Stimulated activated memory B cell treated with anti-CD40 and anti-IgM and Interleukin-4, amounts not matched to agents 10 μg/mL and 1 μg/mL and 100 μg/mL, for 72 hours (primary cell): ENCODE measurements around the gene SAMMSON.

Experiments
- ATAC-seq: fragments of 150-1000 bp; cut with Tn5 transposase; 2 replicates; pipeline ENCODE4 v1.10.0; 2021
- H3K27ac Mint-ChIP-seq: one replicate; pipeline ENCODE4 v1.8.0; 2022; ENCODE audit warnings: mild to moderate bottlenecking, mixed read lengths
- H3K27me3 Mint-ChIP-seq: one replicate; pipeline ENCODE4 v1.8.0; 2022; ENCODE audit warnings: mixed read lengths
- H3K36me3 Mint-ChIP-seq: one replicate; pipeline ENCODE4 v1.8.0; 2022; ENCODE audit warnings: mixed read lengths
- H3K4me1 Mint-ChIP-seq: one replicate; pipeline ENCODE4 v1.8.0; 2022; ENCODE audit warnings: mixed read lengths
- H3K4me3 Mint-ChIP-seq: one replicate; pipeline ENCODE4 v1.8.0; 2022; ENCODE audit warnings: mild to moderate bottlenecking, moderate library complexity, mixed read lengths
- H3K9me3 Mint-ChIP-seq: one replicate; pipeline ENCODE4 v1.8.0; 2022; ENCODE audit warnings: mixed read lengths

Gene SAMMSON

GRCh38 chr3:69999140-70000027, at the start of gene SAMMSON:
Gene SAMMSON (plus strand): TSS chr3:69999733.
- no peaks in the 10 kb centered on the region for H3K36me3 Mint-ChIP-seq
- H3K9me3 Mint-ChIP-seq = no peaks in the 10 kb centered on the region
- no peak within 1 kb of the TSS for H3K27ac Mint-ChIP-seq
- no peak within 1 kb of the TSS for H3K4me3 Mint-ChIP-seq
- no peaks in the 10 kb centered on the region for H3K4me1 Mint-ChIP-seq
- no peak for ATAC-seq
- H3K27me3 Mint-ChIP-seq = no peaks in the 10 kb centered on the region

GRCh38 chr3:69951616-69952015, 47.9 kb upstream of the SAMMSON start:
- H3K9me3 Mint-ChIP-seq = no peaks in the 10 kb centered on the region
- no peaks in the 10 kb centered on the region for H3K36me3 Mint-ChIP-seq
- H3K4me3 Mint-ChIP-seq = no peak overlapping the region
- no peak for ATAC-seq
- H3K27me3 Mint-ChIP-seq = no peaks in the 10 kb centered on the region
- H3K27ac Mint-ChIP-seq = no peak overlapping the region
- H3K4me1 Mint-ChIP-seq = no peaks in the 10 kb centered on the region

GRCh38 chr3:69959581-69959980, 40.0 kb upstream of the SAMMSON start:
- Mint-ChIP-seq H3K9me3 (no peaks in the 10 kb centered on the region), H3K4me1 (no peaks in the 10 kb centered on the region), H3K4me3 (no peak overlapping the region), H3K27ac (no peak overlapping the region), H3K27me3 (no peaks in the 10 kb centered on the region), H3K36me3 (no peaks in the 10 kb centered on the region)
- ATAC-seq = no peak

GRCh38 chr3:69961706-69962439, 37.7 kb upstream of the SAMMSON start:
- H3K36me3 Mint-ChIP-seq = no peaks in the 10 kb centered on the region
- ATAC-seq = no peak
- H3K27me3 Mint-ChIP-seq = no peaks in the 10 kb centered on the region

GRCh38 chr3:69963643-69964042, 35.9 kb upstream of the SAMMSON start:
- Mint-ChIP-seq H3K9me3 (no peaks in the 10 kb centered on the region), H3K27me3 (no peaks in the 10 kb centered on the region), H3K36me3 (no peaks in the 10 kb centered on the region), H3K27ac (no peak overlapping the region), H3K4me1 (no peaks in the 10 kb centered on the region), H3K4me3 (no peak overlapping the region)
- no peak for ATAC-seq

More at GRCh38 chr3:69961706-69962439, 37.7 kb upstream of the SAMMSON start:
- Mint-ChIP-seq H3K4me3 (no peak overlapping the region), H3K9me3 (no peaks in the 10 kb centered on the region), H3K4me1 (no peaks in the 10 kb centered on the region), H3K27ac (no peak overlapping the region)

- no peaks in the 10 kb centered on the region for H3K4me1 Mint-ChIP-seq
- H3K36me3 Mint-ChIP-seq = no peaks in the 10 kb centered on the region
- no peak for ATAC-seq
- H3K4me3 Mint-ChIP-seq = no peak overlapping the region
- no peak overlapping the region for H3K27ac Mint-ChIP-seq
- no peaks in the 10 kb centered on the region for H3K9me3 Mint-ChIP-seq
- H3K27me3 Mint-ChIP-seq = no peaks in the 10 kb centered on the region
Measured at GRCh38 chr3:69967156-69967555, 32.4 kb upstream of the SAMMSON start.

- no peak for ATAC-seq
- Mint-ChIP-seq H3K4me3 (no peak overlapping the region), H3K9me3 (peaks cover 3% of the 10 kb centered on the region), H3K27ac (no peak overlapping the region), H3K36me3 (no peaks in the 10 kb centered on the region), H3K4me1 (no peaks in the 10 kb centered on the region), H3K27me3 (no peaks in the 10 kb centered on the region)
Measured at GRCh38 chr3:69970827-69971226, 28.7 kb upstream of the SAMMSON start.

GRCh38 chr3:69972672-69973071, 26.9 kb upstream of the SAMMSON start:
- Mint-ChIP-seq H3K4me1 (no peaks in the 10 kb centered on the region), H3K36me3 (no peaks in the 10 kb centered on the region), H3K27ac (no peak overlapping the region), H3K4me3 (no peak overlapping the region), H3K27me3 (no peaks in the 10 kb centered on the region), H3K9me3 (peaks cover 4% of the 10 kb centered on the region)
- ATAC-seq = no peak

- Mint-ChIP-seq H3K4me3 (no peak overlapping the region), H3K36me3 (no peaks in the 10 kb centered on the region), H3K9me3 (peaks cover 10% of the 10 kb centered on the region), H3K4me1 (no peaks in the 10 kb centered on the region), H3K27ac (no peak overlapping the region), H3K27me3 (no peaks in the 10 kb centered on the region)
- no peak for ATAC-seq
Measured at GRCh38 chr3:69976021-69976420, 23.5 kb upstream of the SAMMSON start.

- Mint-ChIP-seq H3K4me3 (no peak overlapping the region), H3K27ac (no peak overlapping the region), H3K27me3 (no peaks in the 10 kb centered on the region), H3K9me3 (no peaks in the 10 kb centered on the region), H3K4me1 (no peaks in the 10 kb centered on the region), H3K36me3 (no peaks in the 10 kb centered on the region)
- no peak for ATAC-seq
Measured at GRCh38 chr3:69983546-69984265, 15.8 kb upstream of the SAMMSON start.

GRCh38 chr3:69985266-69985665, 14.3 kb upstream of the SAMMSON start:
- no peak for ATAC-seq
- no peaks in the 10 kb centered on the region for H3K36me3 Mint-ChIP-seq
- no peak overlapping the region for H3K27ac Mint-ChIP-seq
- no peaks in the 10 kb centered on the region for H3K27me3 Mint-ChIP-seq
- H3K4me1 Mint-ChIP-seq = no peaks in the 10 kb centered on the region
- H3K9me3 Mint-ChIP-seq = no peaks in the 10 kb centered on the region
- no peak overlapping the region for H3K4me3 Mint-ChIP-seq

GRCh38 chr3:69986419-69986818, 13.1 kb upstream of the SAMMSON start:
- no peaks in the 10 kb centered on the region for H3K4me1 Mint-ChIP-seq
- no peaks in the 10 kb centered on the region for H3K9me3 Mint-ChIP-seq
- no peaks in the 10 kb centered on the region for H3K27me3 Mint-ChIP-seq
- no peak overlapping the region for H3K27ac Mint-ChIP-seq
- no peaks in the 10 kb centered on the region for H3K36me3 Mint-ChIP-seq
- ATAC-seq = no peak
- no peak overlapping the region for H3K4me3 Mint-ChIP-seq

GRCh38 chr3:69987833-69988232, 11.7 kb upstream of the SAMMSON start:
- Mint-ChIP-seq H3K4me1 (no peaks in the 10 kb centered on the region), H3K27ac (no peak overlapping the region), H3K4me3 (no peak overlapping the region), H3K9me3 (no peaks in the 10 kb centered on the region), H3K36me3 (no peaks in the 10 kb centered on the region), H3K27me3 (no peaks in the 10 kb centered on the region)
- no peak for ATAC-seq

- no peak overlapping the region for H3K27ac Mint-ChIP-seq
- H3K9me3 Mint-ChIP-seq = no peaks in the 10 kb centered on the region
- H3K27me3 Mint-ChIP-seq = no peaks in the 10 kb centered on the region
- ATAC-seq = no peak
- no peak overlapping the region for H3K4me3 Mint-ChIP-seq
- no peaks in the 10 kb centered on the region for H3K36me3 Mint-ChIP-seq
- H3K4me1 Mint-ChIP-seq = no peaks in the 10 kb centered on the region
Measured at GRCh38 chr3:69993757-69994156, 5.8 kb upstream of the SAMMSON start.

- ATAC-seq = no peak
- no peaks in the 10 kb centered on the region for H3K36me3 Mint-ChIP-seq
- H3K4me1 Mint-ChIP-seq = no peaks in the 10 kb centered on the region
- no peaks in the 10 kb centered on the region for H3K9me3 Mint-ChIP-seq
- no peaks in the 10 kb centered on the region for H3K27me3 Mint-ChIP-seq
- H3K27ac Mint-ChIP-seq = no peak overlapping the region
- H3K4me3 Mint-ChIP-seq = no peak overlapping the region
Measured at GRCh38 chr3:69994919-69995318, 4.6 kb upstream of the SAMMSON start.
